HL-60 (cell line): ENCODE results near the gene ACP3.

ENCODE experiments used
- DNase-seq, 2 experiments: peaks; one replicate each; pipeline ENCODE4 v3.0.0-alpha.2; 2010 to 2020; ENCODE audit warnings: low read depth in 1 of 2, low spot score in 1 of 2
- H3K27ac ChIP-seq: fragments of 250-450 bp; sonication (Bioruptor Pico); replicated peaks from 2 replicates; pipeline ENCODE4 v1.5.1; 2020; ENCODE audit warnings: mild to moderate bottlenecking, moderate library complexity
- H3K27me3 ChIP-seq: fragments of 250-450 bp; sonication (Bioruptor Pico); 2 replicates; pipeline ENCODE4 v1.5.1; 2021; ENCODE audit warnings: mild to moderate bottlenecking, moderate library complexity; ENCODE audit not compliant: insufficient read depth, poor library complexity, severe bottlenecking
- H3K4me3 ChIP-seq: replicated peaks from 2 replicates; pipeline ENCODE4 v1.5.1; 2011; ENCODE audit warnings: mild to moderate bottlenecking, control low read depth, low read length; ENCODE audit not compliant: insufficient read depth
- GABPA ChIP-seq: IDR thresholded peaks from 2 replicates; pipeline ENCODE4 v1.6.1; 2012; ENCODE audit warnings: low read depth
- POLR2AphosphoS5 ChIP-seq: IDR thresholded peaks from 2 replicates; pipeline ENCODE4 v1.6.1; 2012; ENCODE audit warnings: low read depth
- SPI1 ChIP-seq: IDR thresholded peaks from 2 replicates; pipeline ENCODE4 v1.6.1; 2012; ENCODE audit warnings: low read depth, mild to moderate bottlenecking, borderline replicate concordance
- TF ChIP-seq, protein P1 (sequence below): IDR thresholded peaks from 2 replicates; pipeline ENCODE4 v1.6.1; 2012; ENCODE audit warnings: low read depth; ENCODE audit not compliant: insufficient replicate concordance
- TF ChIP-seq, protein P2 (sequence below): IDR thresholded peaks from one replicate; pipeline ENCODE4 v1.5.1; 2011; ENCODE audit warnings: low read length, control low read depth, inconsistent platforms; ENCODE audit not compliant: insufficient read depth

ACP3 gene

DNA sequence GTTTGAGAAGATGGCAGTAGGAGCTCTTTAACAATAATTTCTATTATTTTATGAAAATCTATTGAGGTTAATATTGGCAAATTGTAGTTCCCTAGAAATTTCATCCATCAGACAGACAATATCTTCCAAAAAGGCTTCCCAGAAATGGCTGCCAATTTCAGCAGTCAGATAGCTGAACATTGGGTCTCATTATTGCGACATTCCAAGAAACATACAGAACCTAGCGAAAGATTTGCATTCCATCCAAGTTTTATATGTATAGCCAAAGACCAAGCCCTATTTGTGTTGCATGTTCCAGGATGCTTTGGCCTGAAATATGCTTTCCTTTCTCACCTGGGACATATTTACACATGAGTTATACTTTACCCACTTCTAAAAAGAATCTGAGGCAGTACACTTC, 24.5 kb downstream of the ACP3 start:
- H3K27ac ChIP-seq, result no peak overlapping the region
- TF ChIP-seq POLR2AphosphoS5 (no peak), GABPA (no peak), SPI1 (no peak)
- TF ChIP-seq, protein P1, sequence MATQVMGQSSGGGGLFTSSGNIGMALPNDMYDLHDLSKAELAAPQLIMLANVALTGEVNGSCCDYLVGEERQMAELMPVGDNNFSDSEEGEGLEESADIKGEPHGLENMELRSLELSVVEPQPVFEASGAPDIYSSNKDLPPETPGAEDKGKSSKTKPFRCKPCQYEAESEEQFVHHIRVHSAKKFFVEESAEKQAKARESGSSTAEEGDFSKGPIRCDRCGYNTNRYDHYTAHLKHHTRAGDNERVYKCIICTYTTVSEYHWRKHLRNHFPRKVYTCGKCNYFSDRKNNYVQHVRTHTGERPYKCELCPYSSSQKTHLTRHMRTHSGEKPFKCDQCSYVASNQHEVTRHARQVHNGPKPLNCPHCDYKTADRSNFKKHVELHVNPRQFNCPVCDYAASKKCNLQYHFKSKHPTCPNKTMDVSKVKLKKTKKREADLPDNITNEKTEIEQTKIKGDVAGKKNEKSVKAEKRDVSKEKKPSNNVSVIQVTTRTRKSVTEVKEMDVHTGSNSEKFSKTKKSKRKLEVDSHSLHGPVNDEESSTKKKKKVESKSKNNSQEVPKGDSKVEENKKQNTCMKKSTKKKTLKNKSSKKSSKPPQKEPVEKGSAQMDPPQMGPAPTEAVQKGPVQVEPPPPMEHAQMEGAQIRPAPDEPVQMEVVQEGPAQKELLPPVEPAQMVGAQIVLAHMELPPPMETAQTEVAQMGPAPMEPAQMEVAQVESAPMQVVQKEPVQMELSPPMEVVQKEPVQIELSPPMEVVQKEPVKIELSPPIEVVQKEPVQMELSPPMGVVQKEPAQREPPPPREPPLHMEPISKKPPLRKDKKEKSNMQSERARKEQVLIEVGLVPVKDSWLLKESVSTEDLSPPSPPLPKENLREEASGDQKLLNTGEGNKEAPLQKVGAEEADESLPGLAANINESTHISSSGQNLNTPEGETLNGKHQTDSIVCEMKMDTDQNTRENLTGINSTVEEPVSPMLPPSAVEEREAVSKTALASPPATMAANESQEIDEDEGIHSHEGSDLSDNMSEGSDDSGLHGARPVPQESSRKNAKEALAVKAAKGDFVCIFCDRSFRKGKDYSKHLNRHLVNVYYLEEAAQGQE, result no peak
- TF ChIP-seq, protein P2, sequence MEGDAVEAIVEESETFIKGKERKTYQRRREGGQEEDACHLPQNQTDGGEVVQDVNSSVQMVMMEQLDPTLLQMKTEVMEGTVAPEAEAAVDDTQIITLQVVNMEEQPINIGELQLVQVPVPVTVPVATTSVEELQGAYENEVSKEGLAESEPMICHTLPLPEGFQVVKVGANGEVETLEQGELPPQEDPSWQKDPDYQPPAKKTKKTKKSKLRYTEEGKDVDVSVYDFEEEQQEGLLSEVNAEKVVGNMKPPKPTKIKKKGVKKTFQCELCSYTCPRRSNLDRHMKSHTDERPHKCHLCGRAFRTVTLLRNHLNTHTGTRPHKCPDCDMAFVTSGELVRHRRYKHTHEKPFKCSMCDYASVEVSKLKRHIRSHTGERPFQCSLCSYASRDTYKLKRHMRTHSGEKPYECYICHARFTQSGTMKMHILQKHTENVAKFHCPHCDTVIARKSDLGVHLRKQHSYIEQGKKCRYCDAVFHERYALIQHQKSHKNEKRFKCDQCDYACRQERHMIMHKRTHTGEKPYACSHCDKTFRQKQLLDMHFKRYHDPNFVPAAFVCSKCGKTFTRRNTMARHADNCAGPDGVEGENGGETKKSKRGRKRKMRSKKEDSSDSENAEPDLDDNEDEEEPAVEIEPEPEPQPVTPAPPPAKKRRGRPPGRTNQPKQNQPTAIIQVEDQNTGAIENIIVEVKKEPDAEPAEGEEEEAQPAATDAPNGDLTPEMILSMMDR, result no peak

DNA sequence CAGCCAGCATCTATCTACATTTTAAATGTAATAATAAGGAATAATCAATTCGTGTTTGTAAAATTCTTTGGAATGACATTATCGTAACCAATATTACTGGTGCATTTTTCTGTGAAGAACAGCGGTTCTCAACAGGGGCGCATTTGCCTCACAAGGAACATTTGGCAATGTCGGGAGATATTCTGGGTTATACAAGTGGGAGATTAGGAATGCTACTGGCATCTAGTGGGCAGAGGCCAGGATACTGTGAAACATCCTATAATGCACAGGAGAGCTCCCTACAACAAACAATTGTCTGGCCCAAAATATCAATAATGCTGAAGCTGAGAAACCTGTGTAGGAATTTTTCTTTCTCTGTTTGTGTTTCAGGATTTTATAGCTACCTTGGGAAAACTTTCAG, 25.0 kb downstream of the ACP3 start:
- Histone ChIP-seq H3K4me3 (no peak overlapping the region), H3K27ac (no peak overlapping the region), H3K27me3 (no peaks in the 10 kb centered on the region)
- DNase-seq, result no peak
- TF ChIP-seq, protein P1, result no peak
- no peak for TF ChIP-seq SPI1
- TF ChIP-seq, protein P2, result no peak
- TF ChIP-seq GABPA, result no peak
- TF ChIP-seq POLR2AphosphoS5, result no peak

More for the DNA sequence above, 24.5 kb downstream of the ACP3 start:
- no peaks in the 10 kb centered on the region for H3K27me3 ChIP-seq
- no peak overlapping the region for H3K4me3 ChIP-seq
- DNase-seq, result no peak

DNA sequence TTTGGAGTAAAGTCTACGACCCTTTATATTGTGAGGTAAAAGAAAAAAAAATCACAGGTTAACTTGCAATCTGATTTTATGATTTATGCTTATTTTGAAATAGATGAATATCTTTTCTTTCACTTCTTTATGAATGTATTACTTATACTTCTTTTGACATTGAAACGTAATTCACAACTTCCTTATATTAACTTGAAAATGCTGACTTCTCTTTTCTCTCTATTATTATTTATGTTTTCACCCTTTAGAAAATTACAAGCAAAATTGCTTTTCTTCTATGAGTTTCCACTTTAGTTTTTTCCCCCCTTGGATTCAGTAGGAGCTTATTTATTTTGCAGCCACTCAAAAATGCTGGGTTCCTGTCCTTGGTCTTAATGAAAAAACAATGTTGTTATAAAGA, 25.4 kb downstream of the ACP3 start:
- H3K27ac ChIP-seq, result peak overlapping the region; percentile 37
- no peak overlapping the region for H3K4me3 ChIP-seq
- H3K27me3 ChIP-seq, result no peaks in the 10 kb centered on the region
- no peak for DNase-seq
- TF ChIP-seq SPI1 (no peak), GABPA (no peak), POLR2AphosphoS5 (no peak)
- TF ChIP-seq, protein P2, result no peak
- TF ChIP-seq, protein P1, result no peak
